ENCODE measurements around the gene C8G. TPM values are rescaled to one million over a fixed set of nuclear protein-coding genes. Genes with fewer than 3 reads are reported as not detected.
A peak's percentile ranks its signal among the peaks of the same experiment; 100 is the strongest.

Gene C8G
- total RNA-seq, 1 donor from 2014 or later = 2.2 TPM

DNA sequence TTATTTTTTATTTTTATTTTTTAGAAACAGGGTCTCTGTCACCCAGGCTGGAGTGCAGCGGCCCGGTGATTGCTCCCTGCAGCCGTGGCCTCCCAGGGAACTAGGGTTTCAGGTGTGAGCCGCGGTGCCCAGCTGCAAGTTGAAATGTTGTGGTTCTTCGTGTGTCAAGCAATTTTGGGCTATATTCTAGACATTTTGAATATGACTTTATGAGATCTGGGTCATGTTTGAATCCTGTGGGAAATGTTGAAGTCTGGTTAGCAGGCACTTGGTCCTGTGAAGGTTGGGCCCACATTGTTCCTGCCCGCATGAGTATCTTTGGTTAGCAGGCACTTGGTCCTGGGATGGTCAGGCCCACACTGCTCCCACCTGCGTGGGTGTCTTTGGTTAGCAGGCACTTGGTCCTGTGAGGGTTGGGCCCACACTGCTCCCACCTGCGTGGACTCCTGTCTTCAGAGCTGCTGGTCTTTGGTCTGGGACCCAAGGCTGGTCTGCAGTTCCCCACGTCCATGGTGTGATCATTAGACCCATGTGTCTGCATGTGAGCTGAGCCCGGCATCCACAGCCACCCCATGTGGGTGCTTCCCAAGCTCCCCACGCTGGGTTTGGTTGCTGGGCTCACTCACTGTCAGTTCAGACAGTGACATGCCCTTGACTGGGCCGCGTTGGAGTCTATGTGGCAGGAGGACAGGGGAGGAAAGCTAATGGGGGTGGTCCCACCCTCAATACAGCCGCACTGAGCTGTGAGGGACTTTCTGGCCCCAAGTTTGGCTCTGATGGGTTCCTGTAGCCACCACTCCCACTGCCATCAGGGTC is 7.6 kb upstream of the C8G start:
- Mint-ChIP-seq H3K27me3 (ENCODE audit: low read depth) (no peaks in the 10 kb centered on the region), H3K9me3 (ENCODE audit: low read depth) (peaks cover 6% of the 10 kb centered on the region), H3K4me3 (ENCODE audit: unreplicated experiment) (no peak overlapping the region), H3K36me3 (ENCODE audit: low read depth) (peaks cover 18% of the 10 kb centered on the region), H3K27ac (ENCODE audit: unreplicated experiment) (no peak overlapping the region), H3K4me1 (ENCODE audit: low read depth) (no peaks in the 10 kb centered on the region)
- peak; percentile 79 for DNase-seq (ENCODE audit: low spot score)
- TF ChIP-seq, protein P1, sequence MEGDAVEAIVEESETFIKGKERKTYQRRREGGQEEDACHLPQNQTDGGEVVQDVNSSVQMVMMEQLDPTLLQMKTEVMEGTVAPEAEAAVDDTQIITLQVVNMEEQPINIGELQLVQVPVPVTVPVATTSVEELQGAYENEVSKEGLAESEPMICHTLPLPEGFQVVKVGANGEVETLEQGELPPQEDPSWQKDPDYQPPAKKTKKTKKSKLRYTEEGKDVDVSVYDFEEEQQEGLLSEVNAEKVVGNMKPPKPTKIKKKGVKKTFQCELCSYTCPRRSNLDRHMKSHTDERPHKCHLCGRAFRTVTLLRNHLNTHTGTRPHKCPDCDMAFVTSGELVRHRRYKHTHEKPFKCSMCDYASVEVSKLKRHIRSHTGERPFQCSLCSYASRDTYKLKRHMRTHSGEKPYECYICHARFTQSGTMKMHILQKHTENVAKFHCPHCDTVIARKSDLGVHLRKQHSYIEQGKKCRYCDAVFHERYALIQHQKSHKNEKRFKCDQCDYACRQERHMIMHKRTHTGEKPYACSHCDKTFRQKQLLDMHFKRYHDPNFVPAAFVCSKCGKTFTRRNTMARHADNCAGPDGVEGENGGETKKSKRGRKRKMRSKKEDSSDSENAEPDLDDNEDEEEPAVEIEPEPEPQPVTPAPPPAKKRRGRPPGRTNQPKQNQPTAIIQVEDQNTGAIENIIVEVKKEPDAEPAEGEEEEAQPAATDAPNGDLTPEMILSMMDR (IDR thresholded peaks at IDR 0.05) = no peak

DNA sequence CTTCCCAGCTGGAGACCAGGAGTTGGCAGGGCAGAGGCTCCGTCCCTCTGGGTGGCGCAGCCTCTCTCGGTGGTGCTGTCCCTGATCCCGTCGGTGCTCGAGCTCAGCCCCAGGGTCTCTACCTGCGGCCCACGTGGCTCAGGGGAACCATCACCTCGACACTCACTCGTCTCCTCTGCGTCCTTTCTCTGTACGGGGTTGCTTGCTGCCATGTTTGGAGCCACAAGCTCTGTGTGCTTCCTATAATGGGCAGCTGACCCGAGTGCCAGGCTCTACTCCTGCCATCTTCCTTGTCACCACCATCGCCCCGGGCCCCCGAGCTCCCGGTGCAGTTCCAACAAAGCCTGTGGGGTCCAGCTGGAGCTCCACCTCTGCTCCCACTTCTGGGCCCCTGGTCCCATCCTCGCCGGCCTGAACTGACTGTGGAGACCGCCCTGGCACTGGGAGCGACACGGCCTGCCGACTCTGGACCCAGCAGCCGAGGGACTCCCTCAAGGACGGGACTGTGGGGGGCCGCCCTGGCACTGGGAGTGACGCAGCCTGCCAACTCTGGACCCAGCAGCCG is 5.5 kb upstream of the C8G start:
- Mint-ChIP-seq H3K4me3 (ENCODE audit: unreplicated experiment) (no peak overlapping the region), H3K27me3 (ENCODE audit: low read depth) (no peaks in the 10 kb centered on the region), H3K36me3 (ENCODE audit: low read depth) (peaks cover 12% of the 10 kb centered on the region), H3K4me1 (ENCODE audit: low read depth) (peaks cover 3% of the 10 kb centered on the region), H3K27ac (ENCODE audit: unreplicated experiment) (no peak overlapping the region), H3K9me3 (ENCODE audit: low read depth) (peaks cover 2% of the 10 kb centered on the region)
- peak; percentile 81 for DNase-seq (ENCODE audit: low spot score)
- TF ChIP-seq, protein P1 (IDR thresholded peaks at IDR 0.05) = no peak

DNA sequence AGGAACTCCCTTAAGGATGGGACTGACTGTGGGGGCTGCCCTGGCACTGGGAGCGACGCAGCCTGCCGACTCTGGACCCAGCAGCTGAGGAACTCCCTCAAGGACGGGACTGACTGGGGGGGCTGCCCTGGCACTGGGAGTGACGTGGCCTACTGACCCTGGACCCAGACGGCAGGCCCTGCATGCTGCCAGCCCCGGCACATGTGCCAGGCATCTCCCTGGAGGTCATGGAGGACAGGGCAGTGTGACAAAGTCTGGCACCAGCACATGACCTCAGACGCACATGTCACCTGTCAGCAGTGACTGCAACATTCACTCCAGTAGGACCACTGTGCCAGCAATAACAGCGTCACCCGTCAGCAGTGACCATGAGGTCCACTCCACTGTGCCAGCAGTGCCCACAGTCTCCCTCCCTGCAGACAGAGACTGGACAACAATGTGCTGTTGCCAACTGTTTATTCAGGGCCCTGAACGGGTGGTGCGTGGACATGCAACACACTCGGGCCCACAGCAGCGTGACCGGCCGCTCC is 5.0 kb upstream of the C8G start:
- Mint-ChIP-seq H3K27ac (ENCODE audit: unreplicated experiment) (no peak overlapping the region), H3K4me3 (ENCODE audit: unreplicated experiment) (no peak overlapping the region), H3K27me3 (ENCODE audit: low read depth) (no peaks in the 10 kb centered on the region), H3K4me1 (ENCODE audit: low read depth) (peaks cover 6% of the 10 kb centered on the region), H3K9me3 (ENCODE audit: low read depth) (peaks cover 2% of the 10 kb centered on the region), H3K36me3 (ENCODE audit: low read depth) (peaks cover 12% of the 10 kb centered on the region)
- TF ChIP-seq, protein P1 (IDR thresholded peaks at IDR 0.05) = no peak
- DNase-seq (ENCODE audit: low spot score) = peak; percentile 82

DNA sequence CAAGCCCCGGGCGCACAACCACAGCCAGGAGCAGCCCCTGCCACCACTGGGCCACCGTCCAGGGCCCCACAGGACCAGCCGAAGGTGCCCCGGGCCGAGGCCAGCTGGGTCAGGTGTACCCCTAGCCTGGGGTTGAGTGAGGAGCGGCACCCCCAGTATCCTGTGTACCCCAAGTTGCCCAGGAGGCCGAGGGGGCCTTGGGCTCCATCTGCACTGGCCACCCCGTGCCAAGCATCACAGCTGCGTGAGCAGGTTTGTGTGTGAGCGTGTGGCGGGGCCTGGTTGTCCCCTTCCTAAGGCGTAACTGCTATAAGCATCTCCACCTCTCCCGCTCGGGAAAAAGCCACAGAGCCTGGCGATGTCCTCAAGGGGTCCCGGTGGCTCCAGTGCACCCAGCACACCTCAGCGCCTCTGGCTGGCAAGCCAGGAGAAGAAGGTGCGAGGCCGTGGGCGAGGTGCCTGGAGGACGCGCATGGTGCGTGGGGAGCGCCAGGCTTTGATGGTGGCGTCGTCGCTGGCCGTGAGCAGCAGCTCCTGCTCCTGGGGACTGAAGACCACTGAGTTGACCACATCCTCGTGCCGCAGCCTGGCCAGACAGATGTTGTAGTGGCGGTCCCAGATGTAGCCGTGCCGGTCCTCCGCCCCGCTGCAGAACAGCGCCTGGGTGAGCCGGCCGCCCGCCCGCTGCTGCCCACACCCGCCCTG is 4.4 kb upstream of the C8G start:
- Mint-ChIP-seq H3K4me1 (ENCODE audit: low read depth) (peaks cover 6% of the 10 kb centered on the region), H3K27me3 (ENCODE audit: low read depth) (no peaks in the 10 kb centered on the region), H3K4me3 (ENCODE audit: unreplicated experiment) (no peak overlapping the region), H3K36me3 (ENCODE audit: low read depth) (peaks cover 12% of the 10 kb centered on the region), H3K27ac (ENCODE audit: unreplicated experiment) (no peak overlapping the region), H3K9me3 (ENCODE audit: low read depth) (peaks cover 2% of the 10 kb centered on the region)
- DNase-seq (ENCODE audit: low spot score) = peak; percentile 90
- TF ChIP-seq, protein P1 (IDR thresholded peaks at IDR 0.05) = no peak
